Loucy (cell line): ENCODE measurements around the gene PHYKPL.

Experiments
- H2AFZ ChIP-seq: fragments of 200-600 bp; sonication (generic); 2 replicates; pipeline ENCODE4 v1.6.0; 2016; ENCODE audit warnings: antibody characterized with exemption, mild to moderate bottlenecking, low read length, moderate library complexity
- H3F3A ChIP-seq: fragments of 200-600 bp; 2 replicates; pipeline ENCODE4 v1.6.0; 2016; ENCODE audit warnings: antibody characterized with exemption, low read depth, mild to moderate bottlenecking
- H3K27me3 ChIP-seq: fragments of 200-600 bp; sonication (generic); 2 replicates; pipeline ENCODE4 v1.6.1; 2014; ENCODE audit warnings: low read length, mild to moderate bottlenecking; ENCODE audit not compliant: insufficient read depth, poor library complexity, severe bottlenecking
- H3K36me3 ChIP-seq: fragments of 200-600 bp; sonication (generic); 2 replicates; pipeline ENCODE4 v1.6.1; 2016; ENCODE audit warnings: low read length; ENCODE audit not compliant: insufficient read depth
- H3K4me1 ChIP-seq: fragments of 200-600 bp; sonication (generic); 2 replicates; pipeline ENCODE4 v1.5.1; 2014; ENCODE audit warnings: low read length, mild to moderate bottlenecking; ENCODE audit not compliant: insufficient read depth, poor library complexity, severe bottlenecking
- H3K4me2 ChIP-seq: fragments of 200-600 bp; sonication (generic); 2 replicates; pipeline ENCODE4 v1.6.0; 2014; ENCODE audit warnings: antibody characterized with exemption, low read length, low read depth, mild to moderate bottlenecking; ENCODE audit not compliant: poor library complexity, severe bottlenecking
- H3K4me3 ChIP-seq: fragments of 200-600 bp; sonication (generic); 2 replicates; pipeline ENCODE4 v1.5.1; 2014; ENCODE audit warnings: low read length, mild to moderate bottlenecking, mixed read lengths; ENCODE audit not compliant: poor library complexity, severe bottlenecking
- H3K79me2 ChIP-seq: fragments of 200-600 bp; sonication (generic); 2 replicates; pipeline ENCODE4 v1.6.1; 2014; ENCODE audit warnings: low read length; ENCODE audit not compliant: insufficient read depth
- H3K9ac ChIP-seq: fragments of 200-600 bp; sonication (generic); 2 replicates; pipeline ENCODE4 v1.6.0; 2014; ENCODE audit warnings: mild to moderate bottlenecking, low read depth, low read length, moderate library complexity; ENCODE audit not compliant: poor library complexity, severe bottlenecking
- H3K9me2 ChIP-seq: fragments of 200-600 bp; sonication (generic); replicated peaks from 2 replicates; pipeline ENCODE4 v1.6.1; 2016; ENCODE audit warnings: low read depth, low read length, mixed read lengths
- H3K9me3 ChIP-seq: fragments of 200-600 bp; sonication (generic); 2 replicates; pipeline ENCODE4 v1.6.1; 2014; ENCODE audit warnings: mild to moderate bottlenecking, antibody characterized with exemption, low read length, low read depth; ENCODE audit not compliant: insufficient read depth
- H4K20me1 ChIP-seq: fragments of 200-600 bp; sonication (generic); 2 replicates; pipeline ENCODE4 v1.6.0; 2014; ENCODE audit warnings: antibody characterized with exemption, low read length, mild to moderate bottlenecking; ENCODE audit not compliant: insufficient read depth, poor library complexity, severe bottlenecking
- CTCF ChIP-seq: fragments of 200-600 bp; sonication (generic); conservative IDR thresholded peaks from 2 replicates; pipeline ENCODE4 v1.5.1; 2014; ENCODE audit warnings: mild to moderate bottlenecking, antibody characterized with exemption, low read length
- EZH2phosphoT487 ChIP-seq: fragments of 200-600 bp; IDR thresholded peaks from 2 replicates; pipeline ENCODE4 v1.6.1; 2018; ENCODE audit warnings: antibody characterized with exemption, mild to moderate bottlenecking, moderate library complexity, borderline replicate concordance

Gene PHYKPL

DNA sequence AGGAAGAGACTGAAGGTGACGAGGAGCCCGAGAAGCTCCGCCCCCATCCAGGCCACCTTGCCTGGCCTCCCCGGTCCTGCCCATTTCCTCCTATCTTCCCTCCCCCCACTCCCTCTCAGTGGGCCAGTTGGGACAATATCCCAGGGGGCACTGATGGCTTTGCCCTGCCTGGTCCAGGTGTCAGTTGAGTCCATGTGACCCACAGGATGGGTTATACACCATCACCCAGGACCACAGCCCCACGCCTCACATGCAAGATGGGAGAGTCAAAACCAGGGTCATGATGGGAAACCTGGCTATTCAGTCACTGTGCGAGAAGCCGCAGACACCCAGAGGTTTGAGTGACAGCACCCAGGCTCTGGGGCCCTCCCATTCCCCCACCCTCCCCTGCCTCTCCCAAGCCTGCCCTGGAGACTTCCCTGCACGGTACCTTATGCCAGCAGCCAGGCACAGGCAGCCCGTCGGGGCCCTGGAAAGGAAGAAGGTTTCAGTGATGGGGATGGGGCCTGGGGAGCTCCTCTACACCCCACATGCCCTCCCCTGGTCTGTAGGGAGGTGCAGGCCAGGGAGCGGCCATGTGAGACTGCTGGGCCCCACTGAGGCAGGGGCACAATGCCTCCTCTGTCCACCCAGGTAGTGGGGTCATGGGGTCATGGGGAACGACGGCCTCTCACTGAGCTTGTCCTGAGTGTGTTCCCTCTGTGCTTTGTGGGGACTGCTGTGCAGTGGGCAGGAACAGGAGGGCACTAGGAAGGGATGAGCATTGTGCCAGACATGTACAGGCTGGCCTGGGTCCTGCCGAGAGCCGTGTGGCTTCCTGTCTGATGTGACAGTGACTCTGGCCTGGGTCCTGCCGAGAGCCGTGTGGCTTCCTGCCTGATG is 6.3 kb upstream of the PHYKPL start:
- Histone ChIP-seq H4K20me1 (no peaks in the 10 kb centered on the region), H2AFZ (no peak overlapping the region), H3K9me3 (no peaks in the 10 kb centered on the region), H3K27me3 (no peaks in the 10 kb centered on the region), H3F3A (no peaks in the 10 kb centered on the region), H3K9me2 (no peaks in the 10 kb centered on the region), H3K4me2 (peak overlapping the region; percentile 80), H3K36me3 (no peaks in the 10 kb centered on the region), H3K9ac (peak overlapping the region; percentile 70), H3K4me3 (peak overlapping the region; percentile 53), H3K79me2 (no peaks in the 10 kb centered on the region), H3K4me1 (peaks cover 17% of the 10 kb centered on the region)
- TF ChIP-seq EZH2phosphoT487 (no peak), CTCF (no peak)

GRCh38 chr5:178238313-178238635 is 5.7 kb upstream of the PHYKPL start:
- Histone ChIP-seq H3K36me3 (no peaks in the 10 kb centered on the region), H3K4me3 (no peak overlapping the region), H3K9me2 (no peaks in the 10 kb centered on the region), H3K79me2 (no peaks in the 10 kb centered on the region), H3K9me3 (no peaks in the 10 kb centered on the region), H3K4me2 (no peak overlapping the region), H3K4me1 (peaks cover 17% of the 10 kb centered on the region), H2AFZ (no peak overlapping the region), H4K20me1 (no peaks in the 10 kb centered on the region), H3K9ac (peak overlapping the region; percentile 70), H3K27me3 (no peaks in the 10 kb centered on the region), H3F3A (no peaks in the 10 kb centered on the region)
- no peak for TF ChIP-seq CTCF
- TF ChIP-seq EZH2phosphoT487 = no peak

GRCh38 chr5:178237431-178238312 is 5.1 kb upstream of the PHYKPL start:
- no peaks in the 10 kb centered on the region for H3K79me2 ChIP-seq
- no peaks in the 10 kb centered on the region for H3F3A ChIP-seq
- H4K20me1 ChIP-seq = no peaks in the 10 kb centered on the region
- no peaks in the 10 kb centered on the region for H3K27me3 ChIP-seq
- no peaks in the 10 kb centered on the region for H3K9me3 ChIP-seq
- H3K4me1 ChIP-seq = peaks cover 17% of the 10 kb centered on the region
- no peak overlapping the region for H2AFZ ChIP-seq
- no peaks in the 10 kb centered on the region for H3K36me3 ChIP-seq
- peak overlapping the region; percentile 70 for H3K9ac ChIP-seq
- no peaks in the 10 kb centered on the region for H3K9me2 ChIP-seq
- no peak overlapping the region for H3K4me3 ChIP-seq
- TF ChIP-seq EZH2phosphoT487 = no peak
- no peak for TF ChIP-seq CTCF
- H3K4me2 ChIP-seq = no peak overlapping the region
